SK-N-SH treated with all-trans-retinoic acid at 6 μM for 48 hours (cell line): Measurements from ENCODE around the gene PSME2.

Experiments
- BACH2 ChIP-seq: fragments of 250-450 bp; sonication (Bioruptor Pico); IDR thresholded peaks from 2 replicates; pipeline ENCODE4 v1.9.0; 2021; ENCODE audit warnings: mild to moderate bottlenecking, borderline replicate concordance
- CREB5 ChIP-seq: fragments of 250-450 bp; sonication (Bioruptor Pico); IDR thresholded peaks from 2 replicates; pipeline ENCODE4 v1.5.1; 2020; ENCODE audit warnings: low read depth, mild to moderate bottlenecking, moderate library complexity
- GLIS3 ChIP-seq: fragments of 250-450 bp; sonication (Bioruptor Pico); IDR thresholded peaks from 2 replicates; pipeline ENCODE4 v1.5.0; 2020; ENCODE audit warnings: mild to moderate bottlenecking, moderate library complexity
- TOX ChIP-seq: fragments of 250-450 bp; sonication (Bioruptor Pico); IDR thresholded peaks from 2 replicates; pipeline ENCODE4 v1.8.0; 2021; ENCODE audit warnings: mild to moderate bottlenecking, moderate library complexity, borderline replicate concordance

- TF ChIP-seq BACH2 (CRISPR knock-in tag) (no peak), TOX (CRISPR knock-in tag) (no peak), GLIS3 (CRISPR knock-in tag) (no peak), CREB5 (CRISPR knock-in tag) (no peak)
Measured at GRCh38 chr14:24190416-24190815, 44.0 kb upstream of the PSME2 start.
